ENCODE data around the gene E2F3.

- TF ChIP-seq POLR2A (IDR thresholded peaks at IDR 0.05; ENCODE audit: low read depth) (no peak), CTCF (IDR thresholded peaks at IDR 0.05) (no peak), POLR2AphosphoS5 (IDR thresholded peaks at IDR 0.05) (no peak), EP300 (IDR thresholded peaks at IDR 0.05) (no peak)
Observed at GRCh38 chr6:20539387-20539786, 137.7 kb downstream of the E2F3 start.

All from esophagus muscularis mucosa (tissue), 4 donors.